Activated CD4-positive, alpha-beta T cell treated with anti-CD3 and anti-CD28 coated beads, Interleukin-2, amount 10 ng/mL, durations not matched to agents 7 days and 5 days (primary cell): Measurements from ENCODE around the gene NUDCD3. TPM values are rescaled to one million over a fixed set of nuclear protein-coding genes. Genes with fewer than 3 reads are reported as not detected.

ENCODE experiments used
- CTCF ChIA-PET: fragments of 350-600 bp; sonication (Branson Sonifier 250); formaldehyde crosslinking; loops from one replicate; lab custom pipeline; 2021; ENCODE audit warnings: antibody characterized with exemption; lab: Charles Lee
- POLR2A ChIA-PET: fragments of 350-600 bp; sonication (Branson Sonifier 250); formaldehyde crosslinking; loops from one replicate; lab custom pipeline; 2021; ENCODE audit warnings: antibody characterized with exemption; lab: Charles Lee
- DNase-seq: peaks from one replicate; pipeline ENCODE4 v3.0.0-alpha.2; 2020
- H3K27ac Mint-ChIP-seq: one replicate; pipeline ENCODE4 v1.8.0; 2021; ENCODE audit warnings: mild to moderate bottlenecking, moderate library complexity, mixed read lengths
- H3K27me3 Mint-ChIP-seq: one replicate; pipeline ENCODE4 v1.8.0; 2021; ENCODE audit warnings: mixed read lengths
- H3K36me3 Mint-ChIP-seq: one replicate; pipeline ENCODE4 v1.8.0; 2021; ENCODE audit warnings: low read depth, mixed read lengths
- H3K4me1 Mint-ChIP-seq: one replicate; pipeline ENCODE4 v1.8.0; 2021; ENCODE audit warnings: mixed read lengths
- H3K4me3 Mint-ChIP-seq: one replicate; pipeline ENCODE4 v1.8.0; 2021; ENCODE audit warnings: mild to moderate bottlenecking, moderate library complexity, mixed read lengths
- H3K9me3 Mint-ChIP-seq: one replicate; pipeline ENCODE4 v1.8.0; 2021; ENCODE audit warnings: mixed read lengths
- total RNA-seq, 2 experiments: library from RNA; stranded (reverse); gene quantifications; one replicate each; pipeline ENCODE4 v1.2.3, GENCODE V29; 2021

The NUDCD3 gene
- total RNA-seq, 2 experiments from 2014 or later = 74.3 to 75.9 TPM

DNA sequence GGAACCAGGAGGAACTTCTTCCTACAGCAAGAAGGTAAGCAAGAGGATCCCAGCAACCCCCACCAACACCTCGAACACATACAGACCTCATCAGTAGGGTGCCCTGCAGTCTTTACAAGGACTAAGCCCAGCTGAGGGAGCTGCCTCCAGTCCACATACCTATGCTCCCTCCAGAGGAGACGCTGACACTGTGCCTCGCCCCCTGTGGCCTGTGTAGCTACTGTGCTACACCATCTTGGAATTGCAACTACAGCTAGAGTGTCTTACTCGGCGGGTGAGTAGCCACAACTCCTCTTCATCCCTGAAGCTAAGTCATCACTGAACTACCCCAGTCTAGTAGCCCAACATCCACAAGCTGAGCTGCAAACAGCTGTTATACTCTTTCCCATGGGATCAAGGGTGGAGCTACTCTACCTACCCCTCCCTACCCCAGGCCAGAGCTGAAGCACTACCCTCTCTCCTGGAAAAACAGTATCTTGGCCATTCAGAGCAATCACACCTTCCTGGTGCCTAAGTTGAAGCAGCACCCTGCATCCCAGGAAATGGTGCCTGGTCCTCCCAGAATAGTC lies 122.9 kb downstream of the NUDCD3 start:
- Mint-ChIP-seq H3K4me1 (peaks cover 16% of the 10 kb centered on the region), H3K36me3 (peaks cover 6% of the 10 kb centered on the region), H3K9me3 (peaks cover 3% of the 10 kb centered on the region), H3K4me3 (no peak overlapping the region), H3K27ac (no peak overlapping the region), H3K27me3 (peaks cover 51% of the 10 kb centered on the region)
- CTCF ChIA-PET = interaction anchor here (0.5 to 1.3 kb wide), 2 partner anchors 166 to 697 kb away, joined by 3 read pairs; no protein-coding TSS in a partner anchor
- DNase-seq = no peak
- POLR2A ChIA-PET = no interaction called here

GRCh38 chr7:44366986-44367385 lies 123.5 kb downstream of the NUDCD3 start:
- H3K4me3 Mint-ChIP-seq = no peak overlapping the region
- ChIA-PET POLR2A (no interaction called here), CTCF (no interaction called here)
- H3K27me3 Mint-ChIP-seq = peaks cover 54% of the 10 kb centered on the region
- peaks cover 3% of the 10 kb centered on the region for H3K9me3 Mint-ChIP-seq
- peaks cover 6% of the 10 kb centered on the region for H3K36me3 Mint-ChIP-seq
- no peak for DNase-seq
- peaks cover 16% of the 10 kb centered on the region for H3K4me1 Mint-ChIP-seq
- H3K27ac Mint-ChIP-seq = no peak overlapping the region

DNA sequence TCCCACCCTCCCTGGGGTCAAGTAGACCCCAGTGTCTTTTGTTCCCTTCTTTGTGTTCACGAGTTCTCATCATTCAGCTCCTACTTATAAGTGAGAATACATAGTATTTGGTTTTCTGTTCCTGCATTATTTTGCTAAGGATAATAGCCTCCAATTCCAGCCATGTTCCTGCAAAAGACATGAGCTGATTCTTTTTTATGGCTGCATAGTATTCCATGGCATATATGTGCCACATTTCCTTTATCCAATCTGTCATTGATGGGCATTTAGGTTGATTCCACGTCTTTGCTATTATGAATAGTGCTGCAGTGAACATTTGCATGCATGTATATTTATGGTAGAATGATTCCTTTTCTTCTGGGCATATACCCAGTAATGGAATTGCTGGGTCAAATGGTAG lies 136.8 kb downstream of the NUDCD3 start:
- DNase-seq = no peak
- POLR2A ChIA-PET = no interaction called here

GRCh38 chr7:44348851-44349781 lies 141.3 kb downstream of the NUDCD3 start:
- no peaks in the 10 kb centered on the region for H3K36me3 Mint-ChIP-seq
- H3K4me3 Mint-ChIP-seq = no peak overlapping the region
- H3K9me3 Mint-ChIP-seq = no peaks in the 10 kb centered on the region
- H3K4me1 Mint-ChIP-seq = no peaks in the 10 kb centered on the region
- ChIA-PET POLR2A (no interaction called here), CTCF (interaction anchor here (0.6 to 1.7 kb wide), 4 partner anchors 13 to 215 kb away, joined by 3 to 5 read pairs (median 4); no protein-coding TSS in a partner anchor)
- DNase-seq = no peak
- H3K27me3 Mint-ChIP-seq = peaks cover 48% of the 10 kb centered on the region
- H3K27ac Mint-ChIP-seq = no peak overlapping the region

More for the DNA sequence above, 136.8 kb downstream of the NUDCD3 start:
- no peaks in the 10 kb centered on the region for H3K4me1 Mint-ChIP-seq
- CTCF ChIA-PET = no interaction called here
- no peaks in the 10 kb centered on the region for H3K36me3 Mint-ChIP-seq
- no peak overlapping the region for H3K27ac Mint-ChIP-seq
- H3K9me3 Mint-ChIP-seq = no peaks in the 10 kb centered on the region
- no peak overlapping the region for H3K4me3 Mint-ChIP-seq
- peaks cover 61% of the 10 kb centered on the region for H3K27me3 Mint-ChIP-seq

- Mint-ChIP-seq H3K27me3 (peaks cover 42% of the 10 kb centered on the region), H3K9me3 (no peaks in the 10 kb centered on the region), H3K36me3 (no peaks in the 10 kb centered on the region), H3K27ac (no peak overlapping the region), H3K4me1 (no peaks in the 10 kb centered on the region), H3K4me3 (no peak overlapping the region)
- ChIA-PET POLR2A (no interaction called here), CTCF (interaction anchor here (0.6 to 1.7 kb wide), 3 partner anchors 93 to 216 kb away, joined by 4 to 5 read pairs (median 4); no protein-coding TSS in a partner anchor)
- DNase-seq = peak; percentile 24
These were observed 142.2 kb downstream of the NUDCD3 start for GRCh38 chr7:44348300-44348699.

GRCh38 chr7:44347546-44348114 lies 142.8 kb downstream of the NUDCD3 start:
- no peaks in the 10 kb centered on the region for H3K36me3 Mint-ChIP-seq
- no peaks in the 10 kb centered on the region for H3K9me3 Mint-ChIP-seq
- no peak overlapping the region for H3K4me3 Mint-ChIP-seq
- peaks cover 42% of the 10 kb centered on the region for H3K27me3 Mint-ChIP-seq
- H3K4me1 Mint-ChIP-seq = no peaks in the 10 kb centered on the region
- POLR2A ChIA-PET = no interaction called here
- CTCF ChIA-PET = interaction anchor here (1.4 to 1.7 kb wide), 2 partner anchors 93 to 217 kb away, joined by 4 to 5 read pairs; no protein-coding TSS in a partner anchor
- no peak overlapping the region for H3K27ac Mint-ChIP-seq
- DNase-seq = no peak

GRCh38 chr7:44346063-44346462 lies 144.4 kb downstream of the NUDCD3 start:
- Mint-ChIP-seq H3K4me1 (no peaks in the 10 kb centered on the region), H3K9me3 (no peaks in the 10 kb centered on the region), H3K4me3 (no peak overlapping the region), H3K36me3 (no peaks in the 10 kb centered on the region), H3K27me3 (peaks cover 36% of the 10 kb centered on the region), H3K27ac (no peak overlapping the region)
- ChIA-PET POLR2A (no interaction called here), CTCF (no interaction called here)
- no peak for DNase-seq

- no peak for DNase-seq
- no peaks in the 10 kb centered on the region for H3K36me3 Mint-ChIP-seq
These were observed 149.1 kb downstream of the NUDCD3 start for GRCh38 chr7:44341401-44341800.

DNA sequence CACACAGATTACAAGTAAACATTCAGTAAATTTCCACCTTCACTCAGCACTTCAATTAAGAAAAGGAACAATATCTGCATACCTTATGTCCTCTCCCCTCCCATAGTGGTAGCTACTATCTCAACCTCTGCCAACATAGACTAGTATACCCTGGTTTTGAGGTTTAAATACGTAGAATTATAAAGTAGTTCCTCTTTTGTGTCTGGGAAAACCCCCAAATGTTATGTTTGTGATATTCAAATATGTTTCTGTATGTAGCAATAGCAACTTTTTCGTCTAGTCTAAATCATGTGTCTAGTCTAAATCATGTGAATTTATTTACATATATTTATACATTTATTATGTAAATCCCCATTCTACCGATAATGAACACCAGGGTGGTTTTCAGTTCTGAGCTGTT lies 151.9 kb downstream of the NUDCD3 start:
- Mint-ChIP-seq H3K4me3 (no peak overlapping the region), H3K4me1 (no peaks in the 10 kb centered on the region), H3K36me3 (no peaks in the 10 kb centered on the region), H3K27me3 (peaks cover 29% of the 10 kb centered on the region), H3K27ac (no peak overlapping the region), H3K9me3 (no peaks in the 10 kb centered on the region)
- ChIA-PET CTCF (interaction anchor here (1.6 kb wide), 1 partner anchor 17 kb away, joined by 5 read pairs; no protein-coding TSS in a partner anchor), POLR2A (no interaction called here)
- DNase-seq = no peak

More at GRCh38 chr7:44341401-44341800, 149.1 kb downstream of the NUDCD3 start:
- ChIA-PET CTCF (no interaction called here), POLR2A (no interaction called here)
- H3K27me3 Mint-ChIP-seq = peaks cover 37% of the 10 kb centered on the region
- H3K27ac Mint-ChIP-seq = no peak overlapping the region
- H3K4me3 Mint-ChIP-seq = no peak overlapping the region
- no peaks in the 10 kb centered on the region for H3K4me1 Mint-ChIP-seq
- no peaks in the 10 kb centered on the region for H3K9me3 Mint-ChIP-seq

- H3K4me3 Mint-ChIP-seq = no peak overlapping the region
- ChIA-PET CTCF (no interaction called here), POLR2A (no interaction called here)
- H3K27me3 Mint-ChIP-seq = peaks cover 29% of the 10 kb centered on the region
- H3K27ac Mint-ChIP-seq = no peak overlapping the region
- no peaks in the 10 kb centered on the region for H3K9me3 Mint-ChIP-seq
- peak; percentile 1 for DNase-seq
- H3K36me3 Mint-ChIP-seq = no peaks in the 10 kb centered on the region
- H3K4me1 Mint-ChIP-seq = no peaks in the 10 kb centered on the region
These were observed 154.0 kb downstream of the NUDCD3 start for GRCh38 chr7:44336491-44336890.

DNA sequence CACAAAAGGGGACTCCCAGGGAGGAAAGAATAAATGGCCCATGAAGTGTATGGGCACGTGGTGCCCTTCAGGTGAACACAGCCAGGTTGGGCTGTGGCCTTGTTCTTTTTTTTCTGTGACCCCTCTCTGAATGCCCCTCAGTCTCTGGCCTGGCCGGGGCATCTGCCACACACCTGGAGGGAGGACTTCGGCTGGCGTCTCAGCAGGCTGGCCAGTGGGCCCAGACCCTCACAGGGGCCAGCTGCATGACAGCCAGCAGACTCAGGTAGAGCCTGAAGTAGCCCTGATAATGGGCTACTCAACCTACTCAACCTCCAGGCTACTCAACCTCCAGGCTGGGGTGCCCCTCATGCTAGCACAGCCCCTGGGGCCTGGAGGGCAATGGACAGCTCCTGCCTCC lies 155.3 kb downstream of the NUDCD3 start:
- H3K36me3 Mint-ChIP-seq = no peaks in the 10 kb centered on the region
- POLR2A ChIA-PET = no interaction called here
- H3K27ac Mint-ChIP-seq = no peak overlapping the region
- H3K27me3 Mint-ChIP-seq = peaks cover 29% of the 10 kb centered on the region
- no peaks in the 10 kb centered on the region for H3K9me3 Mint-ChIP-seq
- H3K4me3 Mint-ChIP-seq = no peak overlapping the region
- CTCF ChIA-PET = no interaction called here
- no peak for DNase-seq
- H3K4me1 Mint-ChIP-seq = no peaks in the 10 kb centered on the region

GRCh38 chr7:44334734-44335097 lies 155.7 kb downstream of the NUDCD3 start:
- Mint-ChIP-seq H3K27ac (no peak overlapping the region), H3K27me3 (peaks cover 28% of the 10 kb centered on the region), H3K4me3 (no peak overlapping the region), H3K4me1 (no peaks in the 10 kb centered on the region), H3K36me3 (no peaks in the 10 kb centered on the region), H3K9me3 (no peaks in the 10 kb centered on the region)
- ChIA-PET CTCF (no interaction called here), POLR2A (no interaction called here)
- peak; percentile 1 for DNase-seq
